ENCODE measurements around the gene PRKN.

DNA sequence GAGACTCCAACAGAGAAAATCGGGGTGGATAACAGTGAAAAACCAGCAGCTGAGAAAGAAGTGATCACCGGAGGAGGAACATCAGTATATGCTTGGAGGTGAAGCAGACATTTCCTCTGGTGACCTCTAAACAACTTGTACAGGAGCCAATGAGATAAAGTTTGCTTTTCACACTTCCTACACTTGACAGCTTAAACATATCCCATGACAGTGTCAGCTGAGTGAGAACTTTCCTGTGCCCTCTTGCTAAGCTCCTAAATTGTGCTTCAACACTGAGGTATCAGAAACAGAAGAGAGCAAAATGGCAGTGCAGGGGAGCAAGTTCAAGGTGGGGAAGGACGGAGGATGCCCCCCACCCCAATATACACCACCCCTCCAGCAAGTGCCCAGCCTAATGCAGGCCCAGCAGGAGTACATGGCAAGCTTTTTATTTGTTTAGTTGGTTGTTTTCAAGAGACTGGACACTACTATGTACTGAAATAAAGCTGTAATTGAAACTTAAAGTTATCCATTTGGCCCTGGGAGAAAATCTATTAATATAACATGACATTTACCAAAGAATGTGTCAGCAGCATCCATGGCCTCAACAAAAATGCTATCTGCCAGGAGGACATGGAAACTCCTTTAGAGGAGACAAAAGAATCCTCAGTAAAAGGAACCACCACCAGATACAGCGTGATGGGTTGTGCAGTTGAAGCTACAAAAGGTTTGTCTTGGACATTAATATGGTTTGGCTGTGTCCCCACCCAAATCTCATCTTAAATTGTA lies 540.2 kb downstream of the PRKN start:
- TF ChIP-seq, protein P1, sequence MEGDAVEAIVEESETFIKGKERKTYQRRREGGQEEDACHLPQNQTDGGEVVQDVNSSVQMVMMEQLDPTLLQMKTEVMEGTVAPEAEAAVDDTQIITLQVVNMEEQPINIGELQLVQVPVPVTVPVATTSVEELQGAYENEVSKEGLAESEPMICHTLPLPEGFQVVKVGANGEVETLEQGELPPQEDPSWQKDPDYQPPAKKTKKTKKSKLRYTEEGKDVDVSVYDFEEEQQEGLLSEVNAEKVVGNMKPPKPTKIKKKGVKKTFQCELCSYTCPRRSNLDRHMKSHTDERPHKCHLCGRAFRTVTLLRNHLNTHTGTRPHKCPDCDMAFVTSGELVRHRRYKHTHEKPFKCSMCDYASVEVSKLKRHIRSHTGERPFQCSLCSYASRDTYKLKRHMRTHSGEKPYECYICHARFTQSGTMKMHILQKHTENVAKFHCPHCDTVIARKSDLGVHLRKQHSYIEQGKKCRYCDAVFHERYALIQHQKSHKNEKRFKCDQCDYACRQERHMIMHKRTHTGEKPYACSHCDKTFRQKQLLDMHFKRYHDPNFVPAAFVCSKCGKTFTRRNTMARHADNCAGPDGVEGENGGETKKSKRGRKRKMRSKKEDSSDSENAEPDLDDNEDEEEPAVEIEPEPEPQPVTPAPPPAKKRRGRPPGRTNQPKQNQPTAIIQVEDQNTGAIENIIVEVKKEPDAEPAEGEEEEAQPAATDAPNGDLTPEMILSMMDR (IDR thresholded peaks at IDR 0.05 in 8 of 11, conservative IDR thresholded peaks at IDR 0.05 in 3 of 11), result no peak
- TF ChIP-seq POLR2A (IDR thresholded peaks at IDR 0.05) (no peak), POLR2AphosphoS5 (IDR thresholded peaks at IDR 0.05) (no peak)
